ENCODE results near the gene GSC2.

The GSC2 gene

GRCh38 chr22:19151329-19152191 is 1.5 kb upstream of the GSC2 start:
- DNase-seq, result no peak

- DNase-seq, result no peak
Observed at GRCh38 chr22:19150482-19151328, 613 bp upstream of the GSC2 start.

GRCh38 chr22:19149047-19149883 is 827 bp downstream of the GSC2 start:
- DNase-seq, result no peak

- no peak for DNase-seq
Observed at GRCh38 chr22:19148417-19149046, 1.6 kb downstream of the GSC2 start.

- DNase-seq, result no peak
Observed at GRCh38 chr22:19147195-19147780, 2.8 kb downstream of the GSC2 start.

GRCh38 chr22:19146215-19146968 is 3.7 kb downstream of the GSC2 start:
- DNase-seq, result no peak

- DNase-seq, result peak in 1 of 2 donors; percentile 33
Observed at GRCh38 chr22:19143967-19144400, 6.1 kb downstream of the GSC2 start.

GRCh38 chr22:19143212-19143611 is 6.9 kb downstream of the GSC2 start:
- DNase-seq, result no peak

GRCh38 chr22:19142394-19142793 is 7.7 kb downstream of the GSC2 start:
- no peak for DNase-seq

GRCh38 chr22:19139974-19140373 is 10.1 kb downstream of the GSC2 start:
- DNase-seq, result no peak

GRCh38 chr22:19139001-19139356 is 11.1 kb downstream of the GSC2 start:
- DNase-seq, result no peak

GRCh38 chr22:19138217-19139000 is 11.7 kb downstream of the GSC2 start:
- DNase-seq, result no peak

- no peak for DNase-seq
Observed at GRCh38 chr22:19137384-19138216, 12.5 kb downstream of the GSC2 start.

GRCh38 chr22:19136915-19137314 is 13.2 kb downstream of the GSC2 start:
- no peak for DNase-seq

GRCh38 chr22:19134874-19135273 is 15.2 kb downstream of the GSC2 start:
- DNase-seq, result no peak

- DNase-seq, result no peak
Observed at GRCh38 chr22:19134176-19134831, 15.8 kb downstream of the GSC2 start.

- DNase-seq, result no peak
Observed at GRCh38 chr22:19133561-19133960, 16.5 kb downstream of the GSC2 start.

- no peak for DNase-seq
Observed at GRCh38 chr22:19132693-19133400, 17.2 kb downstream of the GSC2 start.

Measured in bone marrow (tissue), 2 donors.